A172 (cell line): ENCODE results near the gene CCDC88A. TPM values are rescaled to one million over a fixed set of nuclear protein-coding genes. Genes with fewer than 3 reads are reported as not detected.
"Not testable (repeated sequence)": the region's sequence is repeated elsewhere in the genome, so short reads cannot be mapped to it uniquely, and the experiment has no call there.

Experiments
- DNase-seq: peaks from one replicate; pipeline ENCODE4 v3.0.0-alpha.2; 2015; ENCODE audit warnings: low spot score
- total RNA-seq: library from RNA; depleted of rRNA; stranded (reverse); fragments of >200 nt; shearing (Covaris generic); gene quantifications from 2 replicates; pipeline ENCODE4 v1.2.3, GENCODE V29; 2014

The CCDC88A gene
- total RNA-seq, 1 experiment from 2014 or later, result 67.9 TPM

- DNase-seq, result no peak
These were observed 27.9 kb downstream of the CCDC88A start for GRCh38 chr2:55391615-55392242.

GRCh38 chr2:55391155-55391554 lies 28.5 kb downstream of the CCDC88A start:
- no peak for DNase-seq

GRCh38 chr2:55385516-55385915 lies 34.1 kb downstream of the CCDC88A start:
- not testable (repeated sequence) for DNase-seq

GRCh38 chr2:55384786-55385185 lies 34.9 kb downstream of the CCDC88A start:
- no peak for DNase-seq

GRCh38 chr2:55371376-55371775 lies 48.3 kb downstream of the CCDC88A start:
- DNase-seq, result no peak

GRCh38 chr2:55370208-55370607 lies 49.4 kb downstream of the CCDC88A start:
- no peak for DNase-seq

- DNase-seq, result no peak
These were observed 54.4 kb downstream of the CCDC88A start for GRCh38 chr2:55365303-55365702.

GRCh38 chr2:55364189-55365055 lies 55.2 kb downstream of the CCDC88A start:
- DNase-seq, result peak; percentile 97

- no peak for DNase-seq
These were observed 56.0 kb downstream of the CCDC88A start for GRCh38 chr2:55363636-55364035.

- no peak for DNase-seq
These were observed 58.0 kb downstream of the CCDC88A start for GRCh38 chr2:55361465-55362189.

GRCh38 chr2:55358451-55358850 lies 61.2 kb downstream of the CCDC88A start:
- DNase-seq, result no peak

- peak; percentile 20 for DNase-seq
These were observed 61.7 kb downstream of the CCDC88A start for GRCh38 chr2:55357927-55358326.

GRCh38 chr2:55357164-55357563 lies 62.5 kb downstream of the CCDC88A start:
- DNase-seq, result no peak

GRCh38 chr2:55356136-55356535 lies 63.5 kb downstream of the CCDC88A start:
- not testable (repeated sequence) for DNase-seq

GRCh38 chr2:55355451-55355850 lies 64.2 kb downstream of the CCDC88A start:
- no peak for DNase-seq

GRCh38 chr2:55351672-55352071 lies 68.0 kb downstream of the CCDC88A start:
- no peak for DNase-seq

GRCh38 chr2:55345064-55345463 lies 74.6 kb downstream of the CCDC88A start:
- no peak for DNase-seq

GRCh38 chr2:55338268-55338667 lies 81.4 kb downstream of the CCDC88A start:
- no peak for DNase-seq

GRCh38 chr2:55334728-55335127 lies 84.9 kb downstream of the CCDC88A start:
- DNase-seq, result no peak

- DNase-seq, result no peak
These were observed 88.9 kb downstream of the CCDC88A start for GRCh38 chr2:55330541-55331297.

GRCh38 chr2:55327470-55328230 lies 92.0 kb downstream of the CCDC88A start:
- no peak for DNase-seq
